22Rv1 (cell line): ENCODE results near the gene CRELD1.

Experiments
- ZFX ChIP-seq: fragments of 450-650 bp; IDR thresholded peaks from 2 replicates; pipeline ENCODE4 v1.6.1; 2017; ENCODE audit warnings: antibody characterized with exemption, borderline replicate concordance
- TF ChIP-seq, protein P1 (sequence below): fragments of 450-650 bp; IDR thresholded peaks from 2 replicates; pipeline ENCODE4 v1.5.1; 2017; ENCODE audit warnings: mild to moderate bottlenecking

DNA sequence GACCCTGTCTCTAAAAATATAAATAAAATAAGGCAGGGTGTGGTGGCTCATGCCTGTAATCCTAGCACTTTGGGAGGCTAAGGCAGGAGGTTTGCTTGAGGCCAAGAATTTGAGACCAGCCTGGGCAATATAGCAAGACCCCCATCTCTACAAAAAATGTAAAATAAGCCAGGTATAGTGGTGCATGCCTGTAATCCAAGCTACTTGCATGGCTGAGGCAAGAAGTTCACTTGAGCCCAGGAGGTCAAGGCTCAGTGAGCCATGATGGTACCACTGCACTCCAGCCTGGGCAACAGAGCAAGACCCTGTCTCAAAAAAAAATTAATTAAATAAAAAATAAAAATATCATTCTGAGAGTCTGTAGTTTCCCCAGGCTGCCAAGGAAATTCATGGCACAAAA lies 47.3 kb upstream of the CRELD1 start:
- TF ChIP-seq, protein P1, sequence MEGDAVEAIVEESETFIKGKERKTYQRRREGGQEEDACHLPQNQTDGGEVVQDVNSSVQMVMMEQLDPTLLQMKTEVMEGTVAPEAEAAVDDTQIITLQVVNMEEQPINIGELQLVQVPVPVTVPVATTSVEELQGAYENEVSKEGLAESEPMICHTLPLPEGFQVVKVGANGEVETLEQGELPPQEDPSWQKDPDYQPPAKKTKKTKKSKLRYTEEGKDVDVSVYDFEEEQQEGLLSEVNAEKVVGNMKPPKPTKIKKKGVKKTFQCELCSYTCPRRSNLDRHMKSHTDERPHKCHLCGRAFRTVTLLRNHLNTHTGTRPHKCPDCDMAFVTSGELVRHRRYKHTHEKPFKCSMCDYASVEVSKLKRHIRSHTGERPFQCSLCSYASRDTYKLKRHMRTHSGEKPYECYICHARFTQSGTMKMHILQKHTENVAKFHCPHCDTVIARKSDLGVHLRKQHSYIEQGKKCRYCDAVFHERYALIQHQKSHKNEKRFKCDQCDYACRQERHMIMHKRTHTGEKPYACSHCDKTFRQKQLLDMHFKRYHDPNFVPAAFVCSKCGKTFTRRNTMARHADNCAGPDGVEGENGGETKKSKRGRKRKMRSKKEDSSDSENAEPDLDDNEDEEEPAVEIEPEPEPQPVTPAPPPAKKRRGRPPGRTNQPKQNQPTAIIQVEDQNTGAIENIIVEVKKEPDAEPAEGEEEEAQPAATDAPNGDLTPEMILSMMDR = no peak
- no peak for TF ChIP-seq ZFX
